Peyer's patch (tissue), 4 donors: ENCODE measurements around the gene P3H3.

ENCODE experiments used
- CTCF ChIP-seq, 6 experiments: fragments of 450-650 bp in 4 of 6; fragments of 200-600 bp in 2 of 6; sonication (generic) in 1 of 6; IDR thresholded peaks; one replicate each; pipeline ENCODE4 v1.5.1; 2017 to 2019; ENCODE audit warnings: antibody characterized with exemption in 6 of 6, mild to moderate bottlenecking in 3 of 6, moderate library complexity in 1 of 6
- POLR2A ChIP-seq, 2 donors: fragments of 450-650 bp; IDR thresholded peaks; one replicate each; pipeline ENCODE4 v1.5.1; 2017; ENCODE audit warnings: antibody characterized with exemption in 2 of 2, mild to moderate bottlenecking in 2 of 2, moderate library complexity in 2 of 2

DNA sequence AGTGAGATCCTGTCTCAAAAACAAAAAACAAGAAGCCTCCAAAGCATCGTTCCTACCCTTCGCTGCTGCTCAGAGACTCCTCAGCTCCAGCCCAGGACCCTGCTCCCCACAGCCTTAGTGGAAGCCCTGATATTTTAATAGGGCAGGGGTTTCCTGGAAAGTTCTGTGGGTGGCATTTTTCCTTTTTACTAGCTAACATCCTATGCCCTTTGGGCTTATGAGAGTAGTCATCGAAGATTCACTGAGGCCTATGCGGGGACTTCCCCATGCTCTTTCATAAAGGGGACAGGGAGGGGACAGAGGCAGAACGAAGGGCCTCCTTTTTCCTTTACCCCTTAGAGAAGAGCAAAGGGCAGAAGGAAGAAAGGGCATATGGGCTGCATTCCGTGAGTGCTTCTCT lies 47.6 kb upstream of the P3H3 start:
- TF ChIP-seq CTCF (IDR thresholded peaks at IDR 0.05), result no peak
- no peak for TF ChIP-seq POLR2A (IDR thresholded peaks at IDR 0.05)
